K562 treated with DMSO at 1 percent for 24 hours (cell line): ENCODE measurements around the gene ZNF830. TPM values are rescaled to one million over a fixed set of nuclear protein-coding genes. Genes with fewer than 3 reads are reported as not detected.

Experiments
- total RNA-seq: library from RNA; unstranded; fragments of 300-600 nt; gene quantifications from 2 replicates; pipeline ENCODE4 v1.2.3, GENCODE V29; 2022; ENCODE audit warnings: low read depth; ENCODE audit not compliant: insufficient read depth

Gene ZNF830
- total RNA-seq = 11.0 and 11.7 TPM in 2 replicates

DNA sequence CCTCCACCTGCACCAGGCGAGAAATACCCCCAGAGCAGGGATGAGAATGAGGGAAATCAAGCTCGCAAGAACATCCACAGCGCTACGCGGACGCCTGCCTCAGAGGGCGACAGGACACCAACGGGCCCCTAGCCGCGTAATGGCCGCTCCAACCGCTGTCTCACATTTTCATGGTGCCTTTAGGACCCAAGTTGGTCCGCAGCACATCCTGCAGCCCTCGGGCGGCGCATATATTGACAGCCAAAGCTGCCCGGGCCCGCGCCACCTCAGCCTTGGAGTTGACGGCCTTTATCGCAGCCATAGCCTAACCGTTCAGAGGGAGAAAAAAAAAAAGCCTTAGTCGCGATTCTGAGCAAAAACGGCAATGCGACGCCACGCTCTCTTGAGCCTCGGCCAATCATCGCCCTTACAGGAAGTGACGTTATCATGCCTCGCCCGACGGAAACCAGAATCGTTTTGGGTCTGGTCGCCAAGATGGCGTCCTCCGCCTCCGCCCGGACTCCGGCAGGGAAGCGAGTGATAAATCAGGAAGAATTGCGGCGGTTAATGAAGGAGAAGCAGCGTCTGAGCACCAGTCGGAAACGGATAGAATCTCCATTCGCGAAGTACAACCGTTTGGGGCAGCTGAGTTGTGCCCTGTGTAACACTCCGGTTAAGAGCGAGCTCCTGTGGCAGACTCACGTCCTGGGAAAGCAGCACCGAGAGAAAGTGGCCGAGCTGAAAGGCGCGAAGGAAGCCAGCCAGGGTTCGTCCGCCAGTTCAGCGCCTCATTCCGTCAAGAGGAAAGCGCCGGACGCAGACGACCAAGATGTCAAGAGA, at the start of gene ZNF830, which contains the start of gene CCT6B:
Gene ZNF830, plus strand, starts transcription at position 448 of the 819 bp plus-strand sequence. Its CDS starts 27 bp downstream, at position 475.
Gene CCT6B, minus strand, starts transcription at position 368 of the 819 bp plus-strand sequence. Its CDS starts 67 bp downstream, at position 301.

GRCh38 chr17:34980353-34980680, 19.0 kb downstream of the ZNF830 start, which contains the start of gene LIG3:
TSS of gene LIG3 (plus strand) at chr17:34980512. CDS start at chr17:34983006, 2,494 bp downstream.

Other genes with a start within 250 kb of the ZNF830 start
- 1.1 and 1.7 TPM in 2 replicates for gene CCT6B, start 80 bp upstream of the ZNF830 start, total RNA-seq
- gene LIG3, start 19.0 kb downstream of the ZNF830 start, total RNA-seq = 19.7 and 20.2 TPM in 2 replicates
- 12.0 and 12.2 TPM in 2 replicates for gene RFFL, start 102.2 kb downstream of the ZNF830 start, total RNA-seq
- gene RAD51D, start 158.3 kb downstream of the ZNF830 start, total RNA-seq = 10.8 and 13.8 TPM in 2 replicates
- gene FNDC8, start 160.1 kb downstream of the ZNF830 start, total RNA-seq = not detected in 2 replicates
- gene NLE1, start 180.8 kb downstream of the ZNF830 start, total RNA-seq = 11.5 and 11.8 TPM in 2 replicates
- gene UNC45B, start 186.3 kb downstream of the ZNF830 start, total RNA-seq = not detected in 2 replicates
- not detected in 2 replicates for gene SLC35G3, start 232.9 kb downstream of the ZNF830 start, total RNA-seq